HG03432 (cell line): ENCODE measurements around the gene SESN1.
A peak's percentile ranks its signal among the peaks of the same experiment; 100 is the strongest.

Experiments used
- ATAC-seq: cut with Tn5 transposase; IDR thresholded peaks from one replicate; pipeline ENCODE4 v1.9.1; 2021; ENCODE audit warnings: mild to moderate bottlenecking, moderate library complexity; ENCODE audit not compliant: unreplicated experiment

The SESN1 gene

DNA sequence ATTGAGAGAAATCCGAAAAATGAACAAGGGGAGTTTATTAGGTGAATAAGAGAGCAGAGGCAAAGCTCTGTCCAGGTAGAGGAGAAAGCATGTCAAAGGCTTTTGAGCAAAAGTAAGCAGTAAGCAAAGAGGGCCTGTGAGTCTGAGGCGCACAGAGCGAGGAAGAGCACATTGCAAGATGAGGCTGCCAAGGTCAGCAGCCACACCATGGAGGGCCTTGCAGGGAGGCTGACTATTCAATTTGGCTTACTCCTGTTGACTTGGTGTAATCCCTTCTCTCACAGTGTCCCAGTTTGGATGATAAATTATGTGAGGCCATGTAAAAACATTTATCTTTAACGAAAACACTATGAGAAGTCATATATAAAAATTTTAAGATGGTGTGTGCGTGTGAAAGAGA lies 32.4 kb downstream of the SESN1 start:
- ATAC-seq = no peak

- ATAC-seq = no peak
These were observed 34.1 kb downstream of the SESN1 start for GRCh38 chr6:109060571-109060970.

DNA sequence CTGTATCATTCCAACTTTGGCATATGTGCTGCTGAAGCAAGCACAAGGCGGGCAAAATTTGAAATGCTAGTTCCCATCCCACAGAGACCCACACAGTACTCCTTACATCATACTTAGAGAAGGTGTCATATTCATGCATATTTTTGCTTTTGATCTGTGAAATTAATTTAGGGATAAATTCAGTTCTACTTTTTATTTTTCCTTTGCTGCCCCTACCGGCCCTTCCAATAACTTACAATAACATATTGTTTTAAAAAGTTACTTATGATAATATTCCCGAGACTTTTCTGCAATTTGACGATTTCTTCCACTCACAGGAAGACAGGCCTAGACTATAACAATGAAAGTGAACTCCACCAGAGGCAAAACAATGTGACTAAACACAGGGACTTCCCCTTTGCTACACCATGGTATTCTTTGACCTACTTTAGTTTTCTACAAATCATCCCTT lies 35.0 kb downstream of the SESN1 start:
- peak; percentile 52 for ATAC-seq

DNA sequence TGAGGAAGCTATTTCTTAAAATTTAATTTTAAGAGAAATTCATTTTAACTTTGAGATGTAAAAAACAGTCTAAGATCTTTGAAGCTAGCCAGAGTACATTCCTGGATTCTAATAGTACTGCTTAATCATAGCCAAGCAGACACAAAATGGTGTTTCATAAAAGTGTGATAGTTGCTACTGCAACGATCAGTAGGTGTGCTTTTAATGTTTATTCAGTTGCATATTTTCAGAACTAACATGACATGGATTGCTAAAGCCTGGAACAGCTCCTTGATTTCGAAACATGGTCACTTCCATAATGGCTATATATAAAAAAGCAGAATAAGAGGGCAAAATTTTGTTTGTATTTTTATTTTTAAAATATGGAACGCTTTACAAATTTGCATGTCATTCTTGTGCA lies 35.5 kb downstream of the SESN1 start:
- ATAC-seq = no peak

DNA sequence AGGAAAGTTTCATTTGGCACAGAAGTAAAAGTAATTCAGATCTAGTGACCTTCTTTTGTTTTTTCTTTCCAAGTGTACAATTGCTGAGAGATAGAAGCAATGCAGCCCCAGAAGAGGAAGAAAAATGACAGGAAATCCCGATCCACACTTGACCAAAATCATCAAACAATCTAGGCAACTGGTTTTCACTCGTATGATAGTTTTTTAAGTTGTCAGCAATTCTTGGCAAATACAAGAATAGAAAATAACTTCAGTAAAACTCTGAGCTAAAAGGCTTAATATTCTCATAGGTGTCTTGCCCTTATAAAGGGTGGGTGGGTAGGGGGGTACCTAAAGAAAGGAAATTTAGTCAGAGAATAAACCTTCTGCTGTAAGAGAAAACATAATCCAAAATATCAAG lies 36.0 kb downstream of the SESN1 start:
- no peak for ATAC-seq

DNA sequence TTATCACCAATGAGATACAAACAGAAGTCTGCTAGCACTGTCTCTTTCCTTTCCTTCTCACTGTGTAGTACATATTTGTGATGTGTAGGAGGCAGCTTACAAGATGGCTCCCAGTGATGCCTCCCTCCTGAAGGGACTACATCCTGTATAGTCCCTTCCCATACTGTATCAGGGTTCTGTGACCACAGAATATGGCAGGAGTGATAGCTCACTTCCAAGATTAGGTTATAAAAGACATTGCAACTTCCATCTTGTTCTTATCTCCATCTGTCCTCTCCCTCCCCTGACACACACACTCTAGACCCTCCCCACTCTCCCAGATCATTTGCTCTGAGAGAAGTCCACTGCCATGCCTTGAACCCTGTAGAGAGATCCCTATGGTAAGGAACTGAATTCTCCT lies 38.0 kb downstream of the SESN1 start:
- ATAC-seq = no peak

GRCh38 chr6:109055771-109056235 lies 38.8 kb downstream of the SESN1 start:
- ATAC-seq = no peak

GRCh38 chr6:109053336-109053735 lies 41.3 kb downstream of the SESN1 start:
- ATAC-seq = no peak

DNA sequence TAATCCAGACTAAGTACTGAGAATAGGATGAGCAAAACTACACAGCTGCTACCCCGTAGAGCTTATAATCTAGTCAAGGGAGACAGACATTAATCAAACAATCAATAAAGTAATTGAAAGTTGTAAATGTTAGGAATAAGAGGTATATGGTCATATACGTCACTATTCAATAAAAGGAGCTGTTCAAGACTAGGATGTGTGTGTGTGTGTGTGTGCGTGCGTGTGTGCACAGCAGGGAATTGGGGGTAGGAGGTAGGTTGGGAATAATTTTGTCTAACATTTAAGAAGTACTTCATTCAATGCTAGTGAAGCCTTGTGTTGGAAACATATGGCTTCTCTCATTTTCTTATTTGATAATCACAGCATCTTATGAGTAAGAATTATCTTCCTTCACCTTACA lies 41.8 kb downstream of the SESN1 start:
- ATAC-seq = no peak

GRCh38 chr6:109052018-109052651 lies 42.5 kb downstream of the SESN1 start:
- ATAC-seq = peak; percentile 46

DNA sequence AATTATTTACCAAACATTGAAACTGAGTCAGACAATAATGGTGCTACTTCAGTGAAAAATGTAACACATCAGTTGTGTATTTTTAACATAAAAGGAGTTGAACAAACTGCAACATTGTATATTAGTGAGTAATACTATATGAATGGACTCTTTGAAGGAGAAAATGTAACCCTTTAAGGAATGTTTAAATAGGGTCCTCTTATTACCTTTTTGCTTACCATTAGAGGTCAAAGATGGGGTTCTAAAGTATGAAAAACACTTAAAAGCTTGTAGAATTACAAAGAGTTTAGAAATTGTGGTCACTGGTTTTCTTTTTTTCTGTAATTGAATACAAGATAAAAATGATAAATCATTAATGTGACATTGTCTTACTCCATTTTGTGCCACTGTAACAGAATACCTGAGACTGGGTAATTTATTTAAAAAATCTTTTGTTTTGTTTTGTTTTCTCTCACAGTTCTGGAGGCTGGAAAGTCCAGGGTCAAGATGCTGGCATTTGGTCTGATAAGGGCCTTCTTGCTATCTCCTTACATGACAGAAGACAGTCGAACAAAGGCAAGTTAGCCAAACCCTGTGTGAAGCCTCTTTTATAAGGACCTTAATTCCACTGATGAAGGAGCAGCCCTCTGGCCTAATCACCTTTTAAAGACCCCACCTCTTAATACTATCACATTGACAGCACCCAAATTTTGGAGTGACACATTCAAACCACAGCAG lies 43.2 kb downstream of the SESN1 start:
- no peak for ATAC-seq

DNA sequence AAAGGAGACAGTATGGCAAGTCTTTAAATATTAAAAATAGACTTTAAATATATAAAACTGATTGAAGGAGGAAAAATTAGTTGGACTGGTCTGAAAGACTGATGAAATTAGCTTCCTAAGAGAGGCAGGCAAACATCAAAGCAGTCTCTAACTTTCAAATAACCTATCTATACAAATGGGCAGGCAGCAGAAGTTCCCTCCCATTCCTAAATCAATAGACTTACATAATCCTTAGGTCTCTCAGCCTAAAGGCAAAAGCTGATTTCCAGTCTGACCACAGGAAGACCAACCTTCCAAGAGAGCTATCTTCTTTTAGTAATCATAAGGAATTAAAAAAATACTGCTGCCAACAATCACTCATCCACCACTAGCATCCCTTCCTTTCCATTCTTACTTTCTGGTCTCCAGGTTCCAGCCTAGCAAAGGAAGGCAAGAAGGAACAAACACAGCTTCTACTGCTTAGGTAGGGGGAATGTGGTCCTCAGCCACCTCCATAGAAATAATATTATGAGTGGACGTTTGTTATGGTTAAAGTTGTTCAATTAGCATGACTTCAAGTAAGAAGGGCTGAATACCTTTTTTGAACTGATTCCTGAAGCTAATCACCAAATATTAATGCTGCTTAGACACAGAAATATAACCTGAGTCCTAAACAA lies 44.1 kb downstream of the SESN1 start:
- ATAC-seq = no peak

GRCh38 chr6:109050012-109050411 lies 44.6 kb downstream of the SESN1 start:
- no peak for ATAC-seq

GRCh38 chr6:109048670-109049415 lies 45.8 kb downstream of the SESN1 start:
- ATAC-seq = no peak

DNA sequence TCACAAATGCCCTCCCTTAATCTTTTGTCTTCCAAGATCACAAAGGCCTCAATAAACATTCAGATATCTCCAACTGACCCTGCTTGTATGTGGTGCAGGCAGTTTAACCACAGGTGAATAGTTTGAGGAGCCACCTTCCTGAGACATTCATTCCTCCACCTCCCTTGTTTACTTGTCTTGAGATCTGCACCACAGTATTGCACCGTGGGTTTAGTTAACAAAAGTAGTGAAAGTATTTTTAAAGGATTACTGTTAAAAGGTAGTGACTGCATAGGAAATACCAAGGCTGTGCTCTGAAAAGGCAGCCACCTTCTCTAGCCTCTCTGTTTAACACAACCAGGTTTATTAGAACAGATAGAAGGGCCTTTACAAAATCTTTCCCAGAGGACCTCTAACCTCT lies 46.5 kb downstream of the SESN1 start:
- ATAC-seq = no peak

DNA sequence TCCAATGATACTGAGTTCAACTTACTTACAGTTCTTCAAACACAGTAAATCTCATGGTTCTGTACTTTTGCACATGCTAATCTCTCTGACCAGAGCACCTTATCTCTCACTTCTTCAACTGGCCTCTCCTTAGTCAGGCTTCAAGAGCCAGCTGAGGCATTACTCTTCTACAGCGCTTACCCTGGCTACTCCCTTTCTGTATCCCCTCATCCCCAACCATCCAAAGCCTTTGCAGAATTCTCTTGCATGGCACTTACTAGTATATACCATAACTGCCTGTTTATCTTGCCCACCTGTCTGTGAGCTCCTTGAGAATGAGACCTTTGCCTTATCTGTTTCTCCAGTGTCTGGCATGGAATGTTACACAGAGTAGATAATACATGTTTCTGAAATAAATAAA lies 49.2 kb downstream of the SESN1 start:
- no peak for ATAC-seq

GRCh38 chr6:109039795-109040194 lies 54.9 kb downstream of the SESN1 start:
- ATAC-seq = no peak

DNA sequence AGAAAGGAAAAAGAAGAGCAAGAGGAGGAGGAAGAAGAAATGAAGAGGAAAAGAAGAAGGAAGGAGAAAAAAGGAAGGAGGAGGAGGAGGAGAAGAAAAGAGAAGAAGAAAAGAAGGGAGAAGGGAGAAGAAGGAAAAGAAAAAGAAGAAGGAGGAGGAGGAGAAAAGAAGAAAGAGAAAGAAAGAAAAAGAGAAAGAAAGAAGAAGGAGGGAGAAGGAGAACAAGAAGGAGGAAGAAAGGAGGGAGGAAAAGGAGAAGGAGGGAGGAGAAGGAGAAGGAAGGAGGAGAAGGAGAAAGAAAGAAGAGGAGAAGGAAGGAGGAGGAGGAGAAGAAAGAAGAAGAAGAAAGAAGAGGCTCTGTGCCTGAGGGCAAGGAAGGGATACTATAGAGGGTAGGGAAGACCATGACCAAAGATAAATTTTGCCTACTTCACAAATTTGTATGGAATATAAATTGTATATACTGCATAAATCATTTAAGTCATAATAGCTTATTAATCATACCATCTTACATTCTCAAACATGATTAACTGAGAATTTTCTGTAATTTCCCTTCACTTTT lies 55.7 kb downstream of the SESN1 start:
- ATAC-seq = no peak

DNA sequence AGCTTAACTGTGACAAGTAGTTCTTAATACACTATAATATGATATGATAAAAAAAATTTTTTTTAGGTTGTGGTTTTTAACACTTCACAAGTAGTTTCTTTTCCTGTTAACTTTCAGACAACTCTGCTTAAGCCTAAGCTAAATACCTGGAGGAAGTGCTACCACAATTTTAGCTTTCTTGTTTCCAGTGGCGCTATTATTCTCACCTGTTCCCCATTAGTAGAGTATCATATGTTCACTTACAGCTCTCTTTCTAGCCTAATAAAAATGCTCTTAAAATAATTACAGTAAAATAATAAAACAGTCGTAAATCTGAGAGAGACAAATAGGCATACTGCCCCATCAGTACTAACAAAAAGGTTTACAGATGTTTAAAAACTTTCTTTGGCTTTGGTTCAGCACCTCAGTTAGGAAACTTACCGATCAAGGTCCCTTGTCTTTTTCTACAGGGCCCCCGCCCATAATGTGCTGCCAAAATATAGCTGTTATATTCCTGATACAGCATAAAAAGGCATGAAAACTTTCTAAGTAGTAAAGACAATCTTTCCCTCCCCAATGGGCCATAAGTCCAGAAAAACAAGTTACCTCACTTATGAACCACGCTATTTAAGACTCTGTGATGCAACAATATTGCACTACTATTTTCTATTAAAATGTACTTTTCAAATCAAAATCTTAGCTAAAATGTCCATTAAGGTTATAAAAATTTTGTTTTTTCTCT lies 57.9 kb downstream of the SESN1 start:
- ATAC-seq = no peak

DNA sequence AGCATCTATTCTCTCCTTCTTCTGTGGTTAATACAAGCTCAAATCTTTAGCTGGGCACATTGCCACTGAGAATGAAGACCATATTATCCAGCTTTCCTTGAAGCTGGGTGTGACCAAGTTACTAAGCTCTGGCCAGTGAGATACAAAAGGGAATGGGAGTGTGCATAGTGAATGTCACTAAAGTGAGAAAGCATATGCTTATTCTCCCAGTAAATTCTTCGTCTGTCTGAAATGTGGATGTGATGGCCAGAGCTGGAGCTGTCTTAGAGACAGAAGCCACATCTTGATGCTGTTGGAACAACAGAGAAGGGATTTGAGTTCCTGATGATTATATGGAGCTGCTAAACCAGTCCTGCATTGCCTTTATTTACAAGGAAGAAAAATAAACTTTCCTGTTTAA lies 60.1 kb downstream of the SESN1 start:
- no peak for ATAC-seq
